H1 (cell line): ENCODE data around the gene CAT.

Experiments
- EZH2 ChIP-seq: fragments of 200-600 bp; sonication (generic); IDR thresholded peaks from 2 replicates; pipeline ENCODE4 v1.7.1; 2012; ENCODE audit warnings: low read depth, mild to moderate bottlenecking, moderate library complexity, low read length, inconsistent platforms; ENCODE audit not compliant: severe bottlenecking
- TF ChIP-seq, protein P1 (sequence below), 3 experiments: IDR thresholded peaks; 1 replicate in 2 of 3; 2 replicates in 1 of 3; pipeline versions ENCODE4 v1.5.1 to v1.6.1; 2011; ENCODE audit warnings: low read length in 3 of 3, mild to moderate bottlenecking in 3 of 3, inconsistent platforms in 2 of 3, low read depth in 1 of 3, moderate library complexity in 1 of 3; ENCODE audit not compliant: insufficient read depth in 1 of 3; ENCODE audit errors: control extremely low read depth in 1 of 3

DNA sequence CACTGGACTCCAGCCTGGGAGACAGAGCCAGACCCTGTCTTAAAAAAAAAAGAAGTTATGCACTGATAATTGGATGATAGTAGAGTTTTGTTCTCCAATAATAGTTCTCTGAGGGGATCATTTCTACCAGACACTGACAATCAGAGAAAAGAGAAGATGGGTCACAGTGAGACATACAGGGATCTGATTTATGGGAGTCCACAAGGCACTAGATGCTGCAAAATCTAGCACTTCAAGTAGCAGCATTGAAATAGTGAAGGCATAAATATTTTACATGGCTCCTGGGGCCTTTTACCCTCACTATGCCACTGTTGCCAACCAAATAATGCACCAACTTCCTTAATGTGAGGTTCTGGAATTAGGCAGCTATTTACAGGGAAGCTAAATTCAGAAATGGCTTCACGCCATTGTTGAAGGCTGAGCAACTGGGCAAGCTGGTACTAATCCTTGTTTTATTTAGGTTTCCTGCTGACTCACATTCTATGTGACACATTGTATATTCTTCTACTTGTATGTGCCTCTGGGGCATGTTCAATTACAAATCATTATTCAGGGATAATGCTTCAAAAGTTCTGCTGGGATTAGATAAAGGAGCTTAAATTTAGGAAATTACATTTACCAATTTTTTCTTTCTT is 42.7 kb upstream of the CAT start:
- TF ChIP-seq EZH2, result no peak
- TF ChIP-seq, protein P1, sequence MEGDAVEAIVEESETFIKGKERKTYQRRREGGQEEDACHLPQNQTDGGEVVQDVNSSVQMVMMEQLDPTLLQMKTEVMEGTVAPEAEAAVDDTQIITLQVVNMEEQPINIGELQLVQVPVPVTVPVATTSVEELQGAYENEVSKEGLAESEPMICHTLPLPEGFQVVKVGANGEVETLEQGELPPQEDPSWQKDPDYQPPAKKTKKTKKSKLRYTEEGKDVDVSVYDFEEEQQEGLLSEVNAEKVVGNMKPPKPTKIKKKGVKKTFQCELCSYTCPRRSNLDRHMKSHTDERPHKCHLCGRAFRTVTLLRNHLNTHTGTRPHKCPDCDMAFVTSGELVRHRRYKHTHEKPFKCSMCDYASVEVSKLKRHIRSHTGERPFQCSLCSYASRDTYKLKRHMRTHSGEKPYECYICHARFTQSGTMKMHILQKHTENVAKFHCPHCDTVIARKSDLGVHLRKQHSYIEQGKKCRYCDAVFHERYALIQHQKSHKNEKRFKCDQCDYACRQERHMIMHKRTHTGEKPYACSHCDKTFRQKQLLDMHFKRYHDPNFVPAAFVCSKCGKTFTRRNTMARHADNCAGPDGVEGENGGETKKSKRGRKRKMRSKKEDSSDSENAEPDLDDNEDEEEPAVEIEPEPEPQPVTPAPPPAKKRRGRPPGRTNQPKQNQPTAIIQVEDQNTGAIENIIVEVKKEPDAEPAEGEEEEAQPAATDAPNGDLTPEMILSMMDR (IDR thresholded peaks at IDR 0.05; ENCODE audit: control extremely low read depth in 1 of 3, insufficient read depth in 1 of 3, low read depth in 1 of 3, low read length in 3 of 3), result no peak
